Fibroblast of skin of right biceps (primary cell): ENCODE results near the gene HSPA1A.
"Not testable (repeated sequence)": the region's sequence is repeated elsewhere in the genome, so short reads cannot be mapped to it uniquely, and the experiment has no call there.

Experiments used
- DNase-seq: peaks from one replicate; pipeline ENCODE4 v3.0.0-alpha.2; 2013

Gene HSPA1A

GRCh38 chr6:31813465-31813849, 1.9 kb upstream of the HSPA1A start:
- no peak for DNase-seq

GRCh38 chr6:31814677-31815024, 692 bp upstream of the HSPA1A start:
- peak; percentile 99 for DNase-seq

GRCh38 chr6:31817133-31817928, 2.0 kb downstream of the HSPA1A start:
- not testable (repeated sequence) for DNase-seq

- DNase-seq, result not testable (repeated sequence)
Observed at GRCh38 chr6:31817929-31818511, 2.7 kb downstream of the HSPA1A start.

- DNase-seq, result no peak
Observed at GRCh38 chr6:31819871-31820299, 4.5 kb downstream of the HSPA1A start.

- DNase-seq, result not testable (repeated sequence)
Observed at GRCh38 chr6:31820399-31820798, 5.1 kb downstream of the HSPA1A start.

- DNase-seq, result peak; percentile 45
Observed at GRCh38 chr6:31821301-31822035, 6.1 kb downstream of the HSPA1A start.

GRCh38 chr6:31822036-31822821, 6.9 kb downstream of the HSPA1A start:
- peak; percentile 78 for DNase-seq

- not testable (repeated sequence) for DNase-seq
Observed at GRCh38 chr6:31823592-31824196, 8.4 kb downstream of the HSPA1A start.

- no peak for DNase-seq
Observed at GRCh38 chr6:31825553-31825952, 10.2 kb downstream of the HSPA1A start.

- peak; percentile 88 for DNase-seq
Observed at GRCh38 chr6:31826793-31827285, 11.5 kb downstream of the HSPA1A start.

GRCh38 chr6:31827286-31828079, 12.1 kb downstream of the HSPA1A start, which contains the start of gene HSPA1B:
Gene HSPA1B (plus strand): TSS chr6:31827738. CDS start chr6:31827951, 213 bp downstream.
- peak; percentile 100 for DNase-seq

- peak; percentile 54 for DNase-seq
Observed at GRCh38 chr6:31829633-31830283, 14.4 kb downstream of the HSPA1A start.

- DNase-seq, result no peak
Observed at GRCh38 chr6:31830886-31831335, 15.6 kb downstream of the HSPA1A start.

- no peak for DNase-seq
Observed at GRCh38 chr6:31831350-31832215, 16.2 kb downstream of the HSPA1A start.

GRCh38 chr6:31834367-31835250, 19.3 kb downstream of the HSPA1A start:
- DNase-seq, result peak; percentile 89

- DNase-seq, result no peak
Observed at GRCh38 chr6:31836047-31836473, 20.7 kb downstream of the HSPA1A start.
